ENCODE measurements around the gene NRXN2.

Gene NRXN2

DNA sequence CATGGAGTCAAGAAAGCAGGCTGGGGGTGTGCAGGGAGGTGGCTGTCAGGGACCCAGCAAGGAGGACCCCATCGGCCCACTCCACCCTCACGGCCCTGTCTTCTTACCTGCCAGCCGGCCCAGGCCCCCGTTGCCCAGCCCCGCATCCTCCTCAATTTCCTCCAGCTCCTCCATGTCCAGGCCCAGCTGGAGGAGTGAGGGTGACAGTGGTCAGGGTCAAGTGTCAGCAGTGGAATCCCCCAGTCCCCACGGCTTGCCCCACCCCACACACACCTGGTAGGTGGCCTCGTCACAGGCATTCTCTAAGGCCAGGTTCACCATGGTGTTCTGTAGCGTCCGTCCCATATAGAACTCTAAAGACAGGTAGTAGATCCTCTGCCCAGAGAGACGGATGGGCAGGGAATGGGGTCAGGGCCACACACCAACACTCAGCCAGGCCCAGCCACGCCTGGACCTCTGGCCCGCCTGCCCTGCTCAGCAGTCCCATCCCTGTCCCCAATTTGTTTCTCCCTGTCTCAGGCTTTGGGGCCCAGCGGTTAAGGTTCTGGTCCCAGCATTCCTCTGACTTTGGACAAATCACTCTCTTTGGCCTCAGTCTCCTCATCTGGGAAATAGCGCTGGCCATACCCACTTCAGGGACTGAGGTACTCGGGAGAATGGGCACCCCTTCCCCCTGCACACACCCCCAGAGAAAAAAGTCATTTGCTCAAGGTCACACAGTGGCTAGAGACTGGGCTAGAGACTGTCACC lies 35.5 kb upstream of the NRXN2 start:
- DNase-seq: no peak

DNA sequence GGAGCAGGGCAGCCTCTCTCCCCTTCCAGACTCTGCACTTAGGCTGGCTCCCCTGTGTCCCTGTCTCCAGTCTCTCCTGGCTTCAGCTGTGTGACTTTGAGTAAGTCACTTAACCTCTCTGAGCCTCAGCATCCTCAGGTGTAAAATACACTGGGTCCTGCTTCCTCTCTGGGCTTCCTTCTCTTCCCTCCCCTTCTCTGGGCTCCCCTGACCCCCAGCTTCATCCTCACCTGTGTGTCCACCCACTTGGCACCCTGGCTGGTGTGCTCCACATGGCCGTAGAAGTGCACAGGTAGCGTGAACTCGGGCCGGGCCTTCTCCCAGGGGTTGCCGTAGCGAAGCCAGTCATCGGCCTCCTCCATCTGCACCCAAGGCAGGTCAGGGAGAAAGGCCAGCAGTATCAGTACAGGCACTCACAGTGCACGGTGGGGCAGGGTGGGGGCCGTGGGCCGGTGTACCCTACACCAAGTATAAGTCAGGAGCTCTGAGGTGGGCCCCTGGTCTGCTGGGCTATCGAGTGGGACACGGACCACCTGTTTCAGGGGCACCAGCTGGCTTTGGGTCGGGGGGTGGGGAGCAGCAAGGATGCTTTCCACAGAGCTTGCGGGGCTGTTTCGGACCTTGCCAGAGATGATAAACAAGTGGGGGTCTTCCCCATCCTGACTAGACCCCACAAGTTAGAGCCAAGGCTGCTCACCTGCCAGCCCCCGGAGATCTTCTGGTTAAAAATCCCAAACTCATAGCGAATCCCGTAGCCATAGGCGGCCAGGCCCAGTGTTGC lies 34.7 kb upstream of the NRXN2 start:
- DNase-seq: no peak

DNA sequence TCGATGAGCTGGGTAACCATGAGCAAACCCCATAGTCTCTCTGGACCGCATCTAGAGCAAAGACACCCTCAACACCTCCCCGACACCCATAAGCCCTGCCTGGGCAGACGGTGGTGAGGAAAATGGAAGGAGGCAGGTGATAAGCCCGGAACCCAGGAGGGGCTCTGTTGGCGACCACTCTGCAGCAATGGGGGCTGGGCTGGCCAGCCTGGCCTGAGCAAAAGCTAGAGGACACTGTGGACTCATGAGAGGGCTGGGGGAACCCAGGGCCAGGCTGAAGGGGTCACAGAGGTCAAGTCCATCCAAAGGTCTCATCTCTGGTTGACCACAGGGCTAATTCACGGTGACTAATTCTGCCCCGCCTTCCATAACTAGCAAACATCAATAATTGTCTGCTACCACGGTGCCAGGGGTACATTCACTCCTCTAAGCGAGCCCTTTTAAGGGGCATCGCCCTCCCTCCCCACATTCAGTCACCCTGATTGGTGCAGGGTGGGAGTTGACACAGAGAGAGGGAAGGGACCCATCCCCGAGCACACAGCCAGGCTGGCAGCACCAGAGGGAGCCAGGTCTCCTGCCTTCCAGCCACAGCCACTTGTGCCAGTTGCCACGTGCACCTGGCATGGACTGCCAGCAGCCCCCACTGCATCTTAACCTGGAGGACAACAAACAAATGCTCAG lies 32.8 kb upstream of the NRXN2 start:
- no peak for DNase-seq

DNA sequence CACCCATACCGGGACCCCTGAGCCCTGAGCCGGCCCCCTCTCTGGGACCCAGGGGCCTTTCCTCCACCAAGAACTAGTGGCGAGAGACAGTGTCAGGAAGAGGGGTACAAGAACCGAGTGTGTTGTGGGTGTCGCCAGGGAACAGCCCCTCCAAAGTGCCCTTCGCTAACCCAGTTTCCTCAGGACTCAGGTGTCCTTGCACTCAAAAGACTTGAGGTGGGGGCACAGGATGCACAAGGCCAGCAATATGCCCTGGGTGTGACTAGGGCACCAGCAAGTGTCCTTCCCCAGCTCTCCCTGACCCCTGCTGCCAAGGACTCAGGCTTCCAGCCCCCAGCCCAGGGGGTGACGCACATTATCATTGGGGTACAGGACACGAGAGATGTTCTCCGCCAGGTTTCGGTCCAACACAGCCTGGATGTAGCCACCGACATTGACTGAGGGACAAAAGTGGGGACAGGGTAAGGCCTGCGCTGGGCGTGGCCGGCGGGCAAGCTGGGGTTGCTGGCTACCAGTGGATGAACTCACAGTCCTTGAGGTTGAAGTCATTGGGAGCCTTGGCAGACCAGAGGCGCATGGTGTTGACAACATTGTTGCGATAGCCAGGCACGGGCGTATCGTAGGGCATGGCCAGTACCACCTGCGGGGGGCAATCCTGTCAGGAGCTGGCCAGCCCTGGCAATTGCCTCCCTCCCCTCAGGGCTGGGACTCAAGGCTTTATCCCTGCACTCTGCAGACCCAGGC lies 32.1 kb upstream of the NRXN2 start:
- DNase-seq: no peak

DNA sequence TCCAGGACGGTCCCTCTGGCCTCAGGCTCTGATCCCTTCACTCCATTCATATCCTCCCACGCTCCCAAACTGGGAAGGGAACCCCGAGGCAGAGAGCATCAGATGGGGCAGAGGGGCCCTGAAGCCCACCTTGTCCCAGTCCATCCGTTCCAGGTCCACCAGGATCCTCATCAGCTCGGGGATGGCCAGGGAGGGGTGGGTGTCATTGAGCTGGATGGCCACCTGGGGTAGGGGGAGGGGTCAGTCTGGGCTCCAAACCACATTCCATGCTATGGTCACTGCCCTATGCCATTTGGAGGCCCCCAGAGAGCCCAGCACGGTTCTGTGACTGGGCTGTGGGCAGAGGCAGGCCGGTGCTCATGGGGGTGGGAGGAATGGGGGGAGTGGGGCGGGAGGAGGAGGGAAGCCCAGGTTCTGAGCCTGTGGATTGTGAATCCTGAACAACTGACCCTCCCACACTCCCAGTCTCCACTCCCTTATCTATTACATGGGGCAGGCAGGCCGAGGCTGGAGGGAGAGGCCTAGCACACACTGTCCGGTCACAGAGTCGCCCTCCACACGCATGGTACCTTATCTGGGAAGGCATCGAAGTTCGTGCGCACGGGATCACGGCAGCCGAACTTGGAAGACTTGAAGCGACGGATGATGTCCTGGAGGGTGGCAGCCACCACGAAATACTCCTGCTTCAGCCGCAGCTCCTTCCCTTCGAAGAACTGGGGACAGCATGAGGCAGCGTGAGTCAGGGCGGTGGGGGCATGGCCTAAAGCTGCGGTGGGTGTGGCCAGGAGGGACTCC lies 31.3 kb upstream of the NRXN2 start:
- DNase-seq: no peak

DNA sequence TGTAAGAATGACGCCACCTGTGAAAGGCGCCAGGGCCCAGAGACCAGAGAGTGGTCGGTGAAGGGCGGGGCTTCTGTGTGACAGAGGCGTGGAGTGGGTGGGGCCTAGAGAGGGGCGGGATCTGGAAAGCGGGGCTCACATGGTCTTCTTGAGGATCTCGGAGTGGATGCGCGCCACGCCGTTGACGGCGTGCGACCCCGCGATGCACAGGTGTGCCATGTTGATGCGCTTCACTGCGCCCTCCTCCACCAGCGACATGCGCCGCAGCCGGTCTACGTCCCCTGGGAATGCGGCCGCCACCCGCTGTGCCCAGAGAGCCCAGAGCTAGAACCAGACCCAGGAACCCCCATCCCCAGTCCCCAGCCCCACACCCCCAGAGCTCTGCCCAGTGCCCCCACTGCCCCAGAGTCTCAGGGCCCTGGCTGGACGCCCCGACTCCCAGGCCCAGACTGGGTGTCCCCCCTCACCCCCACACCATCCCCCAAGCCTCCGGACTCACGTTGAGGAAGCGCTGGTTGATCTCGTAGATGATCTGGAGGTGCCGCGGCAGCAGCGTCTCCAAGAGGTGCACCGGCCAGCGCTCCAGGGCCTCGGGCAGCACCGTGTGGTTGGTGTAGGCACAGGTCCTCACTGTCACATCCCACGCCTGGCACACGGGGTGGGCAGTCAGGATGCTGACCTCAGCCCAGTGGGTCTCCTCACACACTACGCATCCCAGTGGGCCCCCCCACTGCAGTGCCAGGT lies 30.6 kb upstream of the NRXN2 start:
- no peak for DNase-seq

DNA sequence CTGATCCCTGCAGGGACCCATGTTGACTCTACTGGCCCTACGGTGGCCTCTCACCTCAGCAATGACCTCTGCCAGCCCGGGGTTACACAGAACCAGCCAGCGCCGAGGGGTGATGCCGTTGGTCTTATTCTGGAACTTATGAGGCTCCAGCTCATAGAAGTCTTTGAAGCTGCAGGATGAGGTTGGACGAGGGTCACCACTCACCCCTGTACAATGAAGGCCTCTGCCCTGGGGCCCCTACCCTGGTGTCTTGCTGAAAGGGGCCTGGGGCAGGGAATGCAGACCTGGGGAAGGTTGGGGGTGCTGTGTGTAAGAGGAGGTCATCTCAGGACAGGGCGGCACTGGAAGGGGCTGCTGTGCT lies 30.0 kb upstream of the NRXN2 start:
- DNase-seq: no peak

DNA sequence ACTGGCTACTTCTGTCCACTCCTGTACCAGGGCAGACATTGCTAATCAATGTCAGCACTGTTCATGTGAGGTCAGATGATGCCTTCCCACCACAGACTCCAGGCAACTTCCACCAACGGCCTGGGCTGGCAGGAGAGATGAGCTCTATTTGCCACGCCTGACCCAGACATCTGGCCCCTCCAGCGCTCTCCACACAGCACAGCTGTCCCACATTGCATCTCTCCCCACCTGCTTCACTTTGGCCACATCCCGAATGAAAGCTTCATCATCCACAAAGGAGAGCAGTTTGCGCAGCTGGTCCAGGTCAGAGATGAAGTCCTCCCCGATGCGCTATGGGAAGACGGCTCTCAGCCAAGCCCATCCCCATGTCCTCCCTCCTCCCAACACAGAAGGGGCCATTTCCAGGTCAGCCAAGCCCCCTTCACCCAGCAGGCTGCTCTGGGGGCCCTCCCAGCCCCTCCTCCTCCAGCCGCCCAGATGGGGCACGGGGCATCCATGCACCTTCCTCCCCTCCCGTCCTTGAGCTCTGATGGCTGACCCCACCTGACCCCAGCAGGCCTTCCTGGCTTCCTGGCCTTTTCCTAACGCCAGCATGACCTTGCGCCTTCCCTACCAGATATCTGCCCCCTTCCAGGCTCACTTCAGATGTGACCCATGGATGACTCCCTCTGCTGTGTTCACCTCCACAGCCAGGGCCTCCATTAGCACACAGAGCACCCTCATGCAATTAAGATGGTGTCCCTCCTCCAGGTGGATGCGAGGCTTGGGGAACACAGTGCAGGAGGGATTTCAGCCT lies 29.4 kb upstream of the NRXN2 start:
- DNase-seq: peak; percentile 35

DNA sequence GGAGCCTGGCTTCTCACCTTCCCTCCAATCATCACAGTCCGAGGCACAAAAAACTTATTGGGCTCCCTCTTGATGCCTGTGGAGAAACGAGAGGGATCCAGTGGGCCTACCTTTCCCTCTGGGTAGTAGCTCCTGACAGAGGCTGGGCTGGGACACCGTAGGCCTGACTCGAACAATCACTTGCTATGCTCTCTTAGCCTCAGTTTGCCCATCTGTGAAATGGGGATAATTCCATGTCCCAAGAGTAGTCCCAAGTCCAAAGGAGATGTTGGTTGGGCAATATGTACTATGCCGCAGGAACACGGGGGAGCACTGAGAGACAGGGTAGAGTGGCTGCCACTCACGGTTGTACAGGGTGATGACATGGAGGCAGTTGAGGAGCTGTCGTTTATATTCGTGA lies 28.6 kb upstream of the NRXN2 start:
- DNase-seq: no peak

DNA sequence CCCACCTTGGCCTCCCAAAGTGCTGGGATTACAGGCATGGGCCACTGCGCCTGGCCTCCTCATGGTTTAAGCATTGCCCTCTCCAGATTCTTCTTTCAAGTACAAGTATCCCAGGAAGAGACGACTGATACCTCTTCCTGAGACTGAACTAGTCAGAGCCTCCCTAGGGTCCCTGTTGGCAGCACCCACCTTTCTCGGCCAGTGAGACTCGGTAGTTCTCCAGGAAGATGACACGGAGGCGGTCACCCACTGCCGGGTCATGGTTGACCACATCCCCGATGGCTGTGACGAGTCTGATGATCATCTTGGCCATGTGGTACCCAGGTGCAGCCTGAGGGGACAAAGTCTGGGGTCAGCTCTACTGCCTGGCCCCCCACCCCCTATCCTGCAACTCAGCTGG lies 28.1 kb upstream of the NRXN2 start:
- DNase-seq: no peak

DNA sequence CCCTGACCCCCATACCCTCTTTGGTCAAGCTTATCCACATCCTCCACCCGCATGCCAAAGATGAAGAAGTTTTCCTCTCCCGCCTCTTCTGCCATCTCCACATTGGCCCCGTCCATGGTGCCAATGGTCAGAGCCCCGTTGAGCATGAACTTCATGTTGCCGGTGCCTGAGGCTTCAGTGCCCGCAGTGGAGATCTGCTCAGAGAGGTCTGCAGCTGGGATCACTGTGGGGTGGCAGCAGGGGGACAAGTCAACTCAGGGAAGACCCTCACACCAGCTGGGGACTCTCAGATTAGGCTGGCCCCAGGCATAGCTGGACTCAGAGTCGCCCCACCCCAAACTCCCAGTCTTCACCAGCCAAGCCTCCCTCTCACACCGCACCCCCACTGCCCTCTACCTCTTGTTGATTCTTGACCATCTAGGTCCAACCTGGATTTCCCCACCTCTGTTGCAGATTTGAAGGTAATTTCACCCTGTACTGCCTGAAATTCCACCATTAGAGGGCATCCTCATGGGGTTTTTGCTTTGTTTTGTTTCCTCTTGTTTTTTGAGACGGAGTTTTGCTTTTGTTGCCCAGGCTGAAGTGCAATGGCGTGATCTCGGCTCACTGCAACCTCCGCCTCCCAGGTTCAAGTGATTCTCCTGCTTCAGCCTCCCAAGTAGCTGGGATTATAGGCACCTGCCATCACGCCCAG lies 27.5 kb upstream of the NRXN2 start:
- DNase-seq: no peak

DNA sequence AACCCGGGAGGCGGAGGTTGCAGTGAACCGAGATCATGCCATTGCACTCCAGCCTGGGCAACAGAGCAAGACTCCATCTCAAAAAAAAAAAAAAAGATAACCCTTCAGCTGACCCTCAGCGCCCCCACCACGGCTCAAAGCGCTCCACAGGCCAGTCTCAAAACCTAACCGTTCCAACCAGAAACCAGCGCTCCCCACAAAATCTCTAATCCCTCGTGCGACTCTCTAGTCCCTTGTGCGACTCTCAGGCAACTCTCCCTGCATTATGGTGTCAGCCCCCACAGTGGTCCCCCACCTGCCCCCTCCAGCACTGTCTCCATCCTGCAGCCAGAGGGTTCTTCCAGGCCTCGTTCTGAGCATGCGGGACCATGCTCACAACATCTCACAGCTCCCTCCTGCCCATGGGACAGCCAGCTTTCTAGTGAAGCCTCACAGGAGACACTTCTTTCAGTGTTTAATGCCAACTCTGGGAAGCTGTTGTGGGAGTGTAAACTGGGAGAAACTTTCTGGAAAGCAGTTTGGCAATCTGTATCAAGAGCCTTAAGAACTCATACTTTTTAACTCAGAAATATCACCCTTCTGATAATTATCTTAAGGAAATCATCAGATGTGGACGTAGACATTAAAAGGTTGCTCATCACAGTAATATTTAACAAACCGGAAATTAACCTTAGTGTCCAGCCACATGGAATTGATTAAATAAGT lies 25.1 kb upstream of the NRXN2 start:
- peak; percentile 48 for DNase-seq

DNA sequence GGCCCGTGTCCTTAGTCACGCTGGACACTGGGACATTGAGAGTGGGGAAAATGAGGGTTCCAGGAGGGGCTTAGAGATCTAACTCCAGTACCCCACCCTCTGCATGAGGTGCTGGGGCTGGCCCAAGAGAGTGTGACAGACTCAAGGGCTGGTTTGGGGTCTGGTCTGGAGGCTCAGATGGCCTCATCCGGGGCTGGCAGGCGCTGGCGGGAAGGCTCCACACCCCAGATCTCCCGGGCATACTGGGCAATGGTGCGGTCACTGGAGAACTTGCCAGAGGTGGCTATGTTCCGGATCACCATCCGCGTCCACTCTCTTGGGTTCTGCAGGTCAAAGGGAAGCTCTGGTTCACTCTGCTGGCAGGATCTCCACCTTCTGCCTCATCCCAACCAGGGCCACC lies 23.5 kb upstream of the NRXN2 start:
- no peak for DNase-seq

DNA sequence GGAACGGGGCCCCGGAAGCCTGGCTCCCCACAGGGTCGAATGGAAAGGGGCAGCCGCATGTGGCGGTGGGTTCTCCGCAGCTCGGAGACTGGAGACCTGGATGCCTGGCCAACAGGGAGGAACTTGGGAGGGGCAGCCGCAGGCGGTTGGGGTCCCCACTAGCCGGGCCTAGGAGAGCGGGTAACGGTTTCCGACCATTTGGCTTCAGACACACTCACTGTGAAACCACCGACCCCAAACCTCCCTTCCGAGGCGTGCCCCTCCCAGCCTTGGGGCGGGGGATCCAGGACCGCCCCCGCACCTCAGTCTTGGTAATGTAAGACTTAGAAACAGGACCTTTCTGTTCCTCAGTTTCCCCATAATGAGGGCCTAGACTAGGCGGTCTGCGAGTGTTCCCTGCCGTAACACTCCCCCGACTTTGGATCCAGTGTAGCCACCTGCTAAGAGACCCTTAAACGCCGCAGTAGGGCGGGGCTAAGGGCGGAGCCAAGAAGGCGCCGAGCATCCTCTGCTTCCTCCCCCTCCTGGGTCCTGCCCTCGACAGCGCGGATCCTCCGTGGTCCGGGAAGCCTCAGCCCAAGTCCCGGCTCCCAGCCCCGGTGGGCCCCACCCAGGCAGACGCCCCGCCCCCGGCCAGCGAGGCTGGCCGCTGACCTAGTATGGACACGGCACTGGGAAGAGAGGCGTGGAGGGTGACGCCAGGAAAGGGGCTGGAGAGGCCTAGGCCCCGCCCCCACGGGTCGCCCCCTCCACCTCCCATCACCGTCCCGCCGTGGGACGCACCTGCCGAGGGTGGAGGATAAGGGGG lies 22.7 kb upstream of the NRXN2 start:
- DNase-seq: peak; percentile 85

DNA sequence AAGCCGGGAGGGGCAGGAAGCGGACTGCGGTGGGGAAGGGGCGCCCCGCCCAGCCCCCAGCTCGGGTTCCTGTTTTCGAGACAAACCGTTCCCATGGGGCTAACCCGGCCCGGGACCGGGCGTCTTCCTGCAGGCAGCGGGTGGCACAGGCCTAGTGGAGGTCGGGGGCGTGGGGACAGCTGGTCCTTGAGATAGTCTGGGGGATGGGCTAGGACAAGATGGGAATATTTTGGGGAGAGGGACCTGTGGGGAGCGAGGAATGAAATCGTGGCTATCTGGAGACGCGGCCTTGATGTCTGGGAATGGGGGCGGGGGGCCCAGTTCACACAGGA lies 22.2 kb upstream of the NRXN2 start:
- DNase-seq: peak; percentile 72

DNA sequence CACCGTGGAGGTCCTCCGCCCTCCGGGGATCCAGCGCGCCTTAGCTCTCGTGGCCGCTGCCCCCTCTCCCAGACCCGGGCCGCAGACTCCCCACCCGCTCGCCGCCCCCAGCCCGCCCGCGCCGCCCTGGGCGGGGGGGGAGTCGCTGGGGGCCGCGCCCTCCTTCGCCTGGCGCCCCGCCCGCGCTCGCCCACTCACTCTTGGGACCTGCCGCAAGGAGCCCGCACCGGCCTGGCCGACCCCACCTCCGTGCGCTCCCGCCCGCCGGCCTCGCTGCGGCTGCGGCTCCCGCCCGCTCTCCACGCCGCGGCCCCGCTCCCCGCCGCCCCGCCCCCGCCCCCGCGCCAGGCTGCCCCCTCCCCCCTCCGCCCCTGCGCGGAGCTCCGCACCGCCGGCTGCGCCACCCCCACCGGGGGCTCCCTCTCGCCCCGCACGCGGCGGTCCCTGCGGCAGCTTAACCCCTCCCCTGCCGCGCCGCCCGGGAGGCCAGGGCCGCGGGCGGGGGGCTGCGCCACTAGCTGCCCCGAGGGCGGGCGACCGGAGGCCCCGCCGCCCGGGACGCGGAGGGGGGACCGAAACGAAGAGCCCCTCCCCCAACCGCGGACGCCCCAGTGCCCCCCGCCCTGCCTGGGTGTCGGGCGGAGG lies 21.7 kb upstream of the NRXN2 start:
- peak; percentile 29 for DNase-seq

DNA sequence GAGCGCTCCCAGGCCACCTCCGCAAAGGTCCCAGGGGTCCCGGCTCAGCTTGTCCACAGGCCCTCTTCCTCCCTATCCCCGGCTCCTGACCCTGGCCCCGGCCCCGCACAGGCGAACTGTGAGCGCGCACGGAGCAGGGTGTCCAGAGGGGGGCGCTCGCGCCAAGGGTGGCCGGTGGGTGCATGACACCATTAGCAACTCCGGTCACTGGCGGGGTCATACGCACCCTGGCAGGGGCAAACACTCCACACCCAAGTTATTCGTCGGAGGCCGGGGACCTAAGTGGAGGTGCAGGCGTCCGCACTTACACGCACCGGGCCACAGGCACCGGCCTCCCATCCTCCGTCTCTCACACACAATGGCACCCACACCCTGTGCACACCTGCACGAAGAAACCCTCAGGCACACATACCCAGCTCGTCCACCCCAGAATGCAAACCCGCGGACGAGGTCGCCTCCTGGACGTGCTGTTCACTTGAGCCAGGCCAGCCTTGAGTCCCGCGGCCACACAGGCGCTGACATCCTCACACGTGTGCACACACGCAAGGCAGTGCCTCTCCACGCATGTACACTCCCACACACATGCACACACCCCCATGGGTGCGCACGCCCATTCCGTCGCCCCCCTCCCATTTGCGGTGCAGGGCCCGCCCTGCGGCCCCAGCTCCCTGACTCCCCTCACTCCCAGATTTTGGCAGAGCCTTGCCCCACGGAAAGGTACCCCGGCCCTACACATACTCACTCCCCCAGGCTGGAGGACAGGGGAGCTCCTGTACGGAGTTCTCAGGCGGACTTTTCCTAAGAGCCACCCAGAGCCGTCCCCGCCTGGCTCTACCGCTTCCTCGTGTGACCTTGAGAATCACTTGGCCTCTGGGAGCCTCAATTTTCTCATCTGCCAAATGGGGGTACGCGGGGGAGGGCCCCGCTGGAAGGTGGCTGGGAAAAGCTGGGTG lies 20.9 kb upstream of the NRXN2 start, which contains the start of gene RASGRP2:
Gene RASGRP2 (minus strand): TSS at position 552 of the 953 bp plus-strand sequence. CDS start 1,276 bp downstream, outside the sequence.
- DNase-seq: peak; percentile 63
